Tibial nerve (tissue), 4 donors: ENCODE data around the gene APOBEC3H. TPM values are rescaled to one million over a fixed set of nuclear protein-coding genes. Genes with fewer than 3 reads are reported as not detected.

Source experiments
- DNase-seq, 2 donors: peaks; one replicate each; pipeline ENCODE4 v3.0.0-alpha.2; 2019; ENCODE audit warnings: low spot score in 2 of 2
- H3K27ac ChIP-seq, 4 donors: fragments of 200-600 bp; sonication (generic) in 3 of 4; one replicate each; pipeline ENCODE4 v1.5.1; 2017 to 2019; ENCODE audit warnings: mild to moderate bottlenecking in 1 of 4
- H3K27me3 ChIP-seq, 2 donors: fragments of 200-600 bp; sonication (generic) in 1 of 2; one replicate each; pipeline versions ENCODE4 v1.5.1 to v1.6.0; 2017 to 2019
- H3K36me3 ChIP-seq, 3 donors: fragments of 200-600 bp; sonication (generic); one replicate each; pipeline ENCODE4 v1.5.1; 2018 to 2019
- H3K4me1 ChIP-seq, 4 donors: fragments of 200-600 bp; sonication (generic) in 3 of 4; one replicate each; pipeline ENCODE4 v1.5.1; 2017 to 2019
- H3K4me3 ChIP-seq, 4 donors: fragments of 200-600 bp; sonication (generic) in 3 of 4; one replicate each; pipeline ENCODE4 v1.5.1; 2017 to 2019; ENCODE audit warnings: mild to moderate bottlenecking in 1 of 4, moderate library complexity in 1 of 4
- H3K9me3 ChIP-seq, 4 donors: fragments of 200-600 bp; sonication (generic) in 3 of 4; one replicate each; pipeline ENCODE4 v1.5.1; 2017 to 2019
- EP300 ChIP-seq, 2 donors: sonication (generic); formaldehyde crosslinking; IDR thresholded peaks; one replicate each; pipeline ENCODE4 v1.6.1; 2017; ENCODE audit warnings: antibody characterized with exemption in 2 of 2, mild to moderate bottlenecking in 1 of 2
- POLR2A ChIP-seq, 2 donors: fragments of 450-650 bp; IDR thresholded peaks; one replicate each; pipeline ENCODE4 v1.6.1; 2017; ENCODE audit warnings: antibody characterized with exemption in 2 of 2, mild to moderate bottlenecking in 2 of 2, moderate library complexity in 2 of 2
- WGBS, 2 donors: methylation state at CpG; one replicate each; pipeline ENCODE4 v1.1.5; 2018; 5-methylcytosine and 5-hydroxymethylcytosine counted together
- total RNA-seq, 4 donors: library from RNA; depleted of rRNA; stranded (reverse); fragments of >200 nt; gene quantifications; one replicate each; pipeline ENCODE4 v1.1.0, GENCODE V29; 2016
- TF ChIP-seq, protein P1 (sequence below), 5 experiments: fragments of 200-600 bp in 3 of 5; fragments of 450-650 bp in 2 of 5; sonication (generic) in 3 of 5; IDR thresholded peaks; one replicate each; pipeline ENCODE4 v1.5.1; 2016 to 2019; ENCODE audit warnings: antibody characterized with exemption in 5 of 5, mild to moderate bottlenecking in 3 of 5, moderate library complexity in 2 of 5

The APOBEC3H gene
- total RNA-seq, 4 donors from 2014 or later: 1.1 TPM; not detected in 3

DNA sequence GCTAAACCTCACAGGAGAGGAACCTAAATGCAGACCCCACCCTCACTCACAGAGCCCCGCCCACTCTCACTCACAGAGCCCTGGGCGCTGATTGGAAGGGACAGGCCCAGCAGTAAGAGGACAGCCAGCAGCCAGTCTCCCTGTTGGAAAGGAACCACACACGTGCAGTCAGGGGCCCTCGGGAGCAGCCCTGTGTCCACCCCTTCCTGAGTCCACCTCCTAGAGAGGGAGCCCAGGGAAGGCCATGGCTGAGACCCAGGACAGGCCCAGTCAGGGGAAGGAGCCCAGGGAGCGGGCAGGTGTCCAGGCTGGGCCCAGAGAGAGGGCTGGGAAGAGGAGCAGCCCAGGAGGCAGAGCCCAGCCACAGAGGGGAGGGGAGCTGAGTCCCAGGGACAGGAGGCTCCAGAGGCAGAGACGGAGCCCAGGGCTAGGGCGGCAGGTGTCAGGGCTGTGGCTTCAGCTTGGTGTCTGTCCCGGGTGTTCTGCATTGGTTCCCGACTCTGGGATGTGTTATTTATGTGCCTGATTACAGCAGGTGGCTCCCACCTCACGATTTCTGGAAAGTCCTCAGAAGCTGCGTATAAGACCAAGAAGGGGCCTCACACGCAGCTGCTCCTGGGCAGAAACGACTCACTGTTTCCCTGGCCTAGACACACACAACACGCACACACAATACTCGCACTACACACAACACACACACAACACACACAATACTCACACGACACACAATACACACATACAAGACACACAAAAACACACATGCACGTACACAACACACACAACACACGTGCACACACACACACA is 9.0 kb upstream of the APOBEC3H start:
- H3K36me3 ChIP-seq: peaks cover 0 to 18% (median 0%) of the 10 kb centered on the region in 3 donors
- H3K4me3 ChIP-seq: no peak overlapping the region
- TF ChIP-seq EP300 (IDR thresholded peaks at IDR 0.05) (no peak), POLR2A (IDR thresholded peaks at IDR 0.05) (no peak)
- TF ChIP-seq, protein P1, sequence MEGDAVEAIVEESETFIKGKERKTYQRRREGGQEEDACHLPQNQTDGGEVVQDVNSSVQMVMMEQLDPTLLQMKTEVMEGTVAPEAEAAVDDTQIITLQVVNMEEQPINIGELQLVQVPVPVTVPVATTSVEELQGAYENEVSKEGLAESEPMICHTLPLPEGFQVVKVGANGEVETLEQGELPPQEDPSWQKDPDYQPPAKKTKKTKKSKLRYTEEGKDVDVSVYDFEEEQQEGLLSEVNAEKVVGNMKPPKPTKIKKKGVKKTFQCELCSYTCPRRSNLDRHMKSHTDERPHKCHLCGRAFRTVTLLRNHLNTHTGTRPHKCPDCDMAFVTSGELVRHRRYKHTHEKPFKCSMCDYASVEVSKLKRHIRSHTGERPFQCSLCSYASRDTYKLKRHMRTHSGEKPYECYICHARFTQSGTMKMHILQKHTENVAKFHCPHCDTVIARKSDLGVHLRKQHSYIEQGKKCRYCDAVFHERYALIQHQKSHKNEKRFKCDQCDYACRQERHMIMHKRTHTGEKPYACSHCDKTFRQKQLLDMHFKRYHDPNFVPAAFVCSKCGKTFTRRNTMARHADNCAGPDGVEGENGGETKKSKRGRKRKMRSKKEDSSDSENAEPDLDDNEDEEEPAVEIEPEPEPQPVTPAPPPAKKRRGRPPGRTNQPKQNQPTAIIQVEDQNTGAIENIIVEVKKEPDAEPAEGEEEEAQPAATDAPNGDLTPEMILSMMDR (IDR thresholded peaks at IDR 0.05): no peak
- WGBS, 2 donors: 61 to 63% methylated on average over 18 of the region's 18 CpGs
- peaks cover 0 to 6% (median 0%) of the 10 kb centered on the region in 4 donors for H3K4me1 ChIP-seq
- DNase-seq: no peak
- H3K27me3 ChIP-seq: no peaks in the 10 kb centered on the region
- H3K27ac ChIP-seq: no peak overlapping the region
- H3K9me3 ChIP-seq: no peaks in the 10 kb centered on the region

DNA sequence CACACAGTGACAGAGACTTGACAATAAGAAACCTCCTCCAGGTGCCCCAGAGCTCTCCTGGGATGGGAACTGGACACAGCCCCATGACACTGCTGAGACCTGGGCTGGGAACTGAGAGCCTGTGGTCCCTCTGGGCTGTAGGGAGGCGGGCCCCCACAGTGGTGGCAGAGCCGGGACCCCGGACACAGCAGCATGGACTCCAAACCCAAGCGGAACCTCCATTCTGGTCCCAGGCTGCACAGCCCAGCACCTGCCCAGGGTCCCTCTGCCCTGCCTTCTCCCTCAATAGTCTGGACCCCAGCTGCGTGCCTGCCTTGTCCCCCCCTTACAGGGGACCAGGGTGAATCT is 8.4 kb upstream of the APOBEC3H start:
- Histone ChIP-seq H3K9me3 (no peaks in the 10 kb centered on the region), H3K36me3 (peaks cover 0 to 18% (median 0%) of the 10 kb centered on the region in 3 donors), H3K4me1 (peaks cover 0 to 6% (median 0%) of the 10 kb centered on the region in 4 donors), H3K27ac (no peak overlapping the region), H3K27me3 (no peaks in the 10 kb centered on the region), H3K4me3 (no peak overlapping the region)
- WGBS, 2 donors: 76 to 90% methylated on average over 5 of the region's 5 CpGs
- DNase-seq: no peak
- TF ChIP-seq, protein P1 (IDR thresholded peaks at IDR 0.05): no peak
- TF ChIP-seq EP300 (IDR thresholded peaks at IDR 0.05) (no peak), POLR2A (IDR thresholded peaks at IDR 0.05) (no peak)

DNA sequence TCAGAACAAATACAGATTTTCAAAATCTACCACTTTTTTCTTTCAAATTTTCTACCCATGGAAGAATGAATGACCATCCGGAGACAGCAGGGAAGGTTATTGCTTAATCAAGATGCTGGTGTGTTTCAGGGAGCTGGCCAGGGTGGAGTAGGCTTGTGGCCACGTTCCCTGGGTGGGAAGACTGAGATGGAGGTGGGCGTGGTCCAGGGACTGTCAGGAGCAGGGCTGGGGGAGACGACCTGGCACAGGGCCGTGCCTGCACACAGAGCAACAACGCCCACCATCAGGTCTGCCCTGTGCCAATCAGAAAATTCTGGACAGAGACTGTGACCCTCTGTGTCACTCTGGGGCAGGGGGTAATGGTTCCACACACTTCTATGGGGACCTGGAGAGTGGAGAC is 7.1 kb upstream of the APOBEC3H start:
- Histone ChIP-seq H3K4me3 (no peak overlapping the region), H3K27ac (peak overlapping the region in 1 of 4 donors; percentile 47), H3K9me3 (no peaks in the 10 kb centered on the region), H3K36me3 (peaks cover 0 to 14% (median 0%) of the 10 kb centered on the region in 3 donors), H3K4me1 (peaks cover 0 to 6% (median 0%) of the 10 kb centered on the region in 4 donors), H3K27me3 (no peaks in the 10 kb centered on the region)
- 63 to 71% methylated on average over 3 to 6 of the region's 6 CpGs for WGBS, 2 donors
- no peak for TF ChIP-seq POLR2A (IDR thresholded peaks at IDR 0.05)
- TF ChIP-seq, protein P1 (IDR thresholded peaks at IDR 0.05): no peak
- TF ChIP-seq EP300 (IDR thresholded peaks at IDR 0.05): no peak
- no peak for DNase-seq

DNA sequence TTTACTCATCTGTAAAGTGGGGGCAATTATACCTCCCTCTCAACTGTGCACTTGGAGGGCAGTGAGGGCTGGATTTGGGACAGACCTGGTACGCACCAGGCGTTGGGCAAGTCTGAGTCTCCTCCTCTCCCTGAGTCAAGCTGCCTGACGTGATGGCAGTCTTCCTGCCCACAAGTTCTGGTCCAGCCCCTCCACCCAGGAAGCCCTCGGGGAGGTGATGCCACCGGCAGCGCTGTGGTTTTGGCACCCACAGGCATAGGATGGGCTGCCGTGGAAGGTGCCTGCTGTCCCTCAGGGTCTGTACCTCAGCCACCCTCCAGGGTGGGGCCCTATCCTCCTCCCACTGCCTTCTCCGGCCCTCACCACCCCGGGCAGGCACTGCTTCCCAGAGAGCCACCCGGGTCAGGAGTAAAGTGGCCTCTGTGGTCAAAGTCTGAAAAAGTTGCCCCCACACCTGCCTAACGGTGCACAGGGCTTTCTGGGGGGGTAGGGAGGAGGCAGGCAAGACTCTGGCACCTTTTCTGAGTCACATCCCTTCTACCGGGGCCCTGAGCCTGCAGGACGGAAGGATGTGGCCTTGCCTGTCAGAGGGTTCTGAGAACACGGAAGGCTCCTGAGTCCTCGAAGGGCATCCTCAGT is 6.5 kb upstream of the APOBEC3H start:
- no peak for DNase-seq
- TF ChIP-seq, protein P1 (IDR thresholded peaks at IDR 0.05): no peak
- no peak for TF ChIP-seq POLR2A (IDR thresholded peaks at IDR 0.05)
- no peak for TF ChIP-seq EP300 (IDR thresholded peaks at IDR 0.05)
- Histone ChIP-seq H3K27ac (peak overlapping the region in 1 of 4 donors; percentile 47), H3K36me3 (peaks cover 0 to 14% (median 0%) of the 10 kb centered on the region in 3 donors), H3K4me1 (peaks cover 0 to 6% (median 0%) of the 10 kb centered on the region in 4 donors), H3K9me3 (no peaks in the 10 kb centered on the region), H3K4me3 (no peak overlapping the region), H3K27me3 (no peaks in the 10 kb centered on the region)
- 64 to 65% methylated on average over 10 to 13 of the region's 15 CpGs for WGBS, 2 donors
